IPS DF 19.7 (cell line): ENCODE measurements around the gene CTDSP1.

ENCODE experiments used
- DNase-seq: peaks from one replicate; pipeline ENCODE4 v3.0.0-alpha.2; 2013; ENCODE audit warnings: low read depth, low spot score

CTDSP1 gene

DNA sequence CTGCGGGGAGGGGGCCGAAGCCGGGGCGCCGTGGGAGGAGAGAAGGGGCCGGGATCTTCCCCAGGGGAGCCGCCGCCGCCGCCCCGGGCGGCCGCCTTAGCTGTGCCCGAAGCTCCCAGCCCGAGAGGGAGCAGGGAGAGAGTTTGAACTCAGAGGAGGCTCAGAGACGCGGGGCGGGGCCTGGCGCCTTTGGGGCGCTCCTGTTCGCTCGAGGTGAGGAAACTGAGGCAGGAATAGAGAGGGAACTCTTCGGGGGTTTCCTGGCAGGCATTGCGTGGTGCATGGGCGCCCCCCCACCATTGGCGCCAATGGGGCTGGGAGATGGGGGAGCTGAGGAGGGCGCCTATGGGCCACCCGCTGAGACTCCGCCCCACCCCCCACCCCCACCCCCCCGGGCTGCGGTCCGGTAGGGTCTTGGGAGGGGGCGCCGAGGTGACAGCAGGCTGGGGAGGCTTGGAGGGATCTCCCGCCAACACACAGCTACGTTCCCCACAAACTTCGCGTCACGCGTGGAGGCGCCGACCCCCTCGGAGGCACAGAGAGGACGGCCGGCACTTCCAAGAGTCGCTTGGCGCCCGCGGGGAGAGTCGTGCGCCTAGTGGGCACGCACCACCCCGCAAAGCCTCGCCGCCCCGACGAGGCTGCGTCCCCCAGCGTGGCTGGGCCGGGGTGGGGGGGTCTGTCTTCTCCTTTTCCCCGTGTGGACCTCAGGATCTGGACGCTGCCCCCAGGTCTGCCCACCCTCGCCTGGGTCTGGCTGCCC lies 680 bp downstream of the CTDSP1 start:
- DNase-seq, result no peak

DNA sequence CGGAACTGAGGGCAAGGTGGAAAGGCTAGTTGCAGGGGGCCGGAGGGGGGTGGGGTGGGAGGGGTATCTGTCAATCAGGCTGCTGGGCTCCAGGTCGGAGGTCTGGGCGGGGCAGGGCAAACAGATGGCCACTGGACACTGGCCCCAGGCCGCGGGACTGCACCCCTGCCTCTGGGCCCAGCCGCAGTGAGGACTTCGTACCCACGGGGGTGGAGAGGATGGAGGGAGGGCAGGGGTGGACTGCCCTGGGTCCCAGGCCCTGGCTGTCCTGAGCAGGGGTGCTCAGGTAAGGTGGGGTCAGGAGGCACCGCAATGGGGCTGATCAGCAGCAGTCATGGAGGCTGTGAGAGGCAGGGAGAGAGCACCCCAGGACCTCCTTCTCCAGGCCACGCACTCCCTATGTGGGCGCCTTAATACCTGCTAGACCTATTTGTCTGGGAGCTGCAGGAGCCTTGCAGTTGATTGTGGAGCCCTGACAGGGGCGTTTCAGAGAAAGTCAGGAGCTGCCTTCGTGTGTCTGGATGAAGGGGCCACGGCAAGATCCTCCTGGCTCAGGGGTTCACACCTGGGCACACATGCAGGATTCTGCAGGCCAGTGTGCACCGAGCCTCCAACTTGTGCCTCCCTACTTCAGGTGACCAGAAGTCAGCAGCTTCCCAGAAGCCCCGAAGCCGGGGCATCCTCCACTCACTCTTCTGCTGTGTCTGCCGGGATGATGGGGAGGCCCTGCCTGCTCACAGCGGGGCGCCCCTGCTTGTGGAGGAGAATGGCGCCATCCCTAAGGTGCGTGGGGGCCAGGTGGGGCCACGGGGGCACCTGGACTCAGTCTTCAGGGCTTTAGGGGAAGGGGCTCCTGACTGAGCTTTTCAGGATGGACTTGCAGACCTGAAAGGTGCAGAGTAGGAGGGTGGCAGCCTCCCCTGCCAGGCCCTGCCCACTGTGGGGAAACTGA lies 1.5 kb downstream of the CTDSP1 start:
- no peak for DNase-seq

DNA sequence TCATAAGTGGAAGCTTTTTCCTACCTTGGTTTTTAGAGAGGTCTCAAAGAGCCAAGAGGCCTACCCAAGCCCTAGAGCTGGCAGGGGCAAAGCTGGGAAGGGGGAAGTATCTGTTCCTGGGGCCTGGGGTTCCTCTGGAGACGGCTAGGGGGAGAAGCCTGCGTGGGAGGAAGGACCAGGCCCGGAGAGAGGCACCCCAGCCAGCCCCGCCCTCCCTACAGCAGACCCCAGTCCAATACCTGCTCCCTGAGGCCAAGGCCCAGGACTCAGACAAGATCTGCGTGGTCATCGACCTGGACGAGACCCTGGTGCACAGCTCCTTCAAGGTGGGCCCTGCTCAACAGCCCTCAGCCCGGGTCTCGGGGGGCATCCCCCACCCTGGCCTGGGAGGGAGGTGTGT lies 2.2 kb downstream of the CTDSP1 start:
- DNase-seq, result no peak

DNA sequence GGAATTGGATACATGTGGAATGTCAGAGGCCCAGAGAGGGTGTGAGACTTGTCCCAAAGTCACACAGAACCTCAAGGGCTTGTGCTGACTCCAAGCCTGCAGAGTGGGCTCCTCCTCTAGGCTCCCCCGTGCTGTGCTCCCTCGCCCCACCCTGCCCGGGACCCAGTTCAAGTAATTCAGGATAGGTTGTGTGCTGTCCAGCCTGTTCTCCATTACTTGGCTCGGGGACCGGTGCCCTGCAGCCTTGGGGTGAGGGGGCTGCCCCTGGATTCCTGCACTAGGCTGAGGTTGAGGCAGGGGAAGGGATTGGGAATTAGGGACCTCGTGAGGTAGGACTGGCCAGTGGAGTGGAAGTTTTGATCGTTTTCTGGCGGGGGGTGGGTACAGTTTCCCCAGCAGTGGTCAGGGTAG lies 2.8 kb downstream of the CTDSP1 start:
- no peak for DNase-seq

DNA sequence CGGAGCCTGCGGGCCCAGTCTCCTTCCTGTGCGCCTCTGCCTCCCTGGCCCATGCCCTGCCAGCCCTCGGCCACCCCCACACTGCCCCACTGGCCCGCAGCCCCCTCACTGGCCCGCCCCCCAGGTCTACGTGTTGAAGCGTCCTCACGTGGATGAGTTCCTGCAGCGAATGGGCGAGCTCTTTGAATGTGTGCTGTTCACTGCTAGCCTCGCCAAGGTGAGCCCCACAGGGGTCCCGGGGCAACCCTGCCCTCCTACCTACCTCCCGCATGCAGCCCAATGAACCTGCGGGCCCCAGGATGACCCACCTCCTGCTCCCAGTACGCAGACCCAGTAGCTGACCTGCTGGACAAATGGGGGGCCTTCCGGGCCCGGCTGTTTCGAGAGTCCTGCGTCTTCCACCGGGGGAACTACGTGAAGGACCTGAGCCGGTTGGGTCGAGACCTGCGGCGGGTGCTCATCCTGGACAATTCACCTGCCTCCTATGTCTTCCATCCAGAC lies 3.3 kb downstream of the CTDSP1 start:
- no peak for DNase-seq

DNA sequence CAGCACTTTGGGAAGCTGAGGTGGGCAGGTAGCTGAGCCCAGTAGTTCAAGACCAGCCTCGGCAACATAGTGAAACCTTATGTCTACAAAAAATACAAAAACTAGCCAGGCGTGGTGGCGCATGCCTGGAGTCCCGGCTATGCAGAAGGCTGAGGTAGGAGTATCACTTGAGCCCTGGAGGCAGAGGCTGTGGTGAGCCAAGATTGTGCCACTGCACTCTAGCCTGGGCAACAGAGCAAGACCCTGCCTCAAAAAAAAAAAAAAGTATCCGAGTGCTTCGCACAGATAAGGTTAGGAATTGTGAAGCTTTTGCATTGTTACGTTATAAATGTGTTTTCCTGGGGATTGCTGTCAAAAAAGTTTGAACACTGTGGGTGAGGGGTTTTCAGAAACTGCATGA lies 4.1 kb downstream of the CTDSP1 start:
- no peak for DNase-seq

DNA sequence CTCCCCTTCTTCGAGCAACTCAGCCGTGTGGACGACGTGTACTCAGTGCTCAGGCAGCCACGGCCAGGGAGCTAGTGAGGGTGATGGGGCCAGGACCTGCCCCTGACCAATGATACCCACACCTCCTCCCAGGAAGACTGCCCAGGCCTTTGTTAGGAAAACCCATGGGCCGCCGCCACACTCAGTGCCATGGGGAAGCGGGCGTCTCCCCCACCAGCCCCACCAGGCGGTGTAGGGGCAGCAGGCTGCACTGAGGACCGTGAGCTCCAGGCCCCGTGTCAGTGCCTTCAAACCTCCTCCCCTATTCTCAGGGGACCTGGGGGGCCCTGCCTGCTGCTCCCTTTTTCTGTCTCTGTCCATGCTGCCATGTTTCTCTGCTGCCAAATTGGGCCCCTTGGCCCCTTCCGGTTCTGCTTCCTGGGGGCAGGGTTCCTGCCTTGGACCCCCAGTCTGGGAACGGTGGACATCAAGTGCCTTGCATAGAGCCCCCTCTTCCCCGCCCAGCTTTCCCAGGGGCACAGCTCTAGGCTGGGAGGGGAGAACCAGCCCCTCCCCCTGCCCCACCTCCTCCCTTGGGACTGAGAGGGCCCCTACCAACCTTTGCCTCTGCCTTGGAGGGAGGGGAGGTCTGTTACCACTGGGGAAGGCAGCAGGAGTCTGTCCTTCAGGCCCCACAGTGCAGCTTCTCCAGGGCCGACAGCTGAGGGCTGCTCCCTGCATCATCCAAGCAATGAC lies 4.8 kb downstream of the CTDSP1 start:
- DNase-seq, result no peak

DNA sequence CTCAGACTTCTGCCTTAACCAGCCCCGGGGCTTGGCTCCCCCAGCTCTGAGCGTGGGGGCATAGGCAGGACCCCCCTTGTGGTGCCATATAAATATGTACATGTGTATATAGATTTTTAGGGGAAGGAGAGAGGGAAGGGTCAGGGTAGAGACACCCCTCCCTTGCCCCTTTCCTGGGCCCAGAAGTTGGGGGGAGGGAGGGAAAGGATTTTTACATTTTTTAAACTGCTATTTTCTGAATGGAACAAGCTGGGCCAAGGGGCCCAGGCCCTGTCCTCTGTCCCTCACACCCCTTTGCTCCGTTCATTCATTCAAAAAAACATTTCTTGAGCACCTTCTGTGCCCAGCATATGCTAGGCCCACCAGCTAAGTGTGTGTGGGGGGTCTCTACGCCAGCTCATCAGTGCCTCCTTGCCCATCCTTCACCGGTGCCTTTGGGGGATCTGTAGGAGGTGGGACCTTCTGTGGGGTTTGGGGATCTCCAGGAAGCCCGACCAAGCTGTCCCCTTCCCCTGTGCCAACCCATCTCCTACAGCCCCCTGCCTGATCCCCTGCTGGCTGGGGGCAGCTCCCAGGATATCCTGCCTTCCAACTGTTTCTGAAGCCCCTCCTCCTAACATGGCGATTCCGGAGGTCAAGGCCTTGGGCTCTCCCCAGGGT lies 5.5 kb downstream of the CTDSP1 start:
- no peak for DNase-seq

DNA sequence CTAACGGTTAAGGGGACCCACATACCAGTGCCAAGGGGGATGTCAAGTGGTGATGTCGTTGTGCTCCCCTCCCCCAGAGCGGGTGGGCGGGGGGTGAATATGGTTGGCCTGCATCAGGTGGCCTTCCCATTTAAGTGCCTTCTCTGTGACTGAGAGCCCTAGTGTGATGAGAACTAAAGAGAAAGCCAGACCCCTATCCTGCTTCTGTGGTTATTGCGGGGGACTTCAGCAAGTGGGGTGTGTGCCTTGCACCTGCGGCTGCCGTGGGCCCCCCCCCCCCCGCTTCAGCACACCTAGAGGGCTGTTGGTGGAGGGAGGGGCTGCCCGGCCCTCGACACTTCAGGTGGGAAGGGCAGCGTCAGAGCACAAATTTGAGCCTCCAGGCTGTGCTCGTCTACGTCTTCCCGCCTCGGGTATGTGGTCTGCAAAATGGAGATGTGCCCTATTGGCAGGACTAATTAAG lies 6.1 kb downstream of the CTDSP1 start:
- DNase-seq, result no peak

DNA sequence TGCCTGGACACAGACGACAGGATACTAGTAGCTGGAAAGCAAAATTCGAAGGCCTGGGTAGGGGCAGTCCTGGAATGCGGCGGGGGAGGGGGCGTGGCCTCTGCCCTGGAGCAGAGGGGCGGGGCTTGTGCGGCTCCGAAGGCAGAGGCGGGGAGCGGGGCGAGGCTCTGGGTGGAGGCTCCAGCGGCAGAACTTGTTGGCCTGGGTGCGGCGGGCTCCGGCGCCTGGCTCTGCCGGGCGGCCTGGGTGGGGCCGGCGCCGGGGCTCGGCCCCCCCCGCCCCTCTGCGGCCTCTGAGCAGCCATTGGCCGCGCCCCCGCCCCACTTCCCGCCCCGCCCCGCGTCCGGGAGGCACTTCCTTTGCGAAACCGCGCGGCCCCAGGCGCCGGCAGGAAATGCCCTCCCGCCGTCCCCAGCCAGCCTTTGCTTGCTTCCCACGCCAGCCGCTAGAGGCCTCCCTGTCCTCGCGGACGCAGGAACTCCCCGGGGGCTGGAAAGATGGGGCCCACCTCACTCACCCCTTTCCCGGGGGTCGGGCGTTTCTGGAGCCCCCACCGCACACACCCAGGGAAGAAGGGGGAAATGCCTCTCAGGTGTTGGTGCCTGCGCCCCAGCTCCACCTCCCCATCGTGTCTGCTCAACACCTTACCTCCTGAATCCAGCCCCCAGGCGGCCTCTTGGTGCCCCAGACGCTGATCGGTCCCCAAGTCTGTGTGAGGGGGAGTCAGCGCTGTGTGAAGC lies 6.7 kb downstream of the CTDSP1 start:
- no peak for DNase-seq

DNA sequence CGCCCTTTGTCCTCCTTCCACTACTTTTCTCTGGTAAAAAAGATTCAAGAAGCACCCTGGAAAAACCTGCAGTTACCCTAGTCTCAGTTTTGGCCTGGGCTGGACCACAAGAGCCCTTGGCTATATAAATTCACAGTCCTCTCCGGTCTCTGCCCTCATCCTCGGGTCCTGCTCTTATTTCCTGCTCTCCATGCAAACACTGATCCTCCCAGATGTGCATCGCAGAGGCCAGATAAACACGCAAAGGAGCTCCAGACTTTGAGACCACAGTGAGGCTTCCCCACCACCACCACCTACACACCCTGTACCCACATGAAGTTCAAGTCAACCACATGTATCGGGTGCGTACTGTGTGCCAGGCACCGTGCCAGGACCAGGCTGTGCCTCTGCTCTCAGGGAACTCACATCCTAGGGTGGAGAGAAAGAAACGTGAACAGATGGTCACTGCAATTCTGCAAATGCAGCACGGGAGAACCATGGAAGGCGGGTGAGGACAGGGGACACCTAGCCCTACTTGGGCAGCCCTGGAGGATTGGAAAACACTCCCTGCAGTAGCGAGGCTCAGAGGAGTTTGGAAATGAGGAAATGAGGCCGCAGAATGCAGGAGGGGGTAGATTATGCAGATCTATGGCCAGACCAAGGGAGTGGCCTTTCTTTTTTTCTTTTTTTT lies 7.4 kb downstream of the CTDSP1 start:
- no peak for DNase-seq

DNA sequence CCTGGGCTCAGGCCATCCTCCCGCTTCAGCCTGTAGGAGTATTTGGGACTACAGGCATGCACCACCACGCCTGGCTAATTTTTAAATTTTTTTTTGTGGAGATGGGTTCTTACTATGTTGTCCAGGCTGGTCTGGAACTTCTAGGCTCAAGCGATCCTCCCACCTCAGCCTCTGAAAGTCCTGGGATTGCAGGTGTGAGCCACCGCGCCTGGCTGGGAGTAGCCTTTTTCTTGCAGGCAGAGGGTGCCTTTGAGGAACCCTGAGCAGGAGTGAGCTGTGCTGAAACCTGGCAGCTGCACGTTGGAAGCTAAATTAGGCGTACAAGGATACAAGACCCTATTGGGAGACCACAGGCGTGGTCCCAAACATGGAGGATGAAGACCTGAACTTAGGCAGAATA lies 8.0 kb downstream of the CTDSP1 start:
- no peak for DNase-seq

DNA sequence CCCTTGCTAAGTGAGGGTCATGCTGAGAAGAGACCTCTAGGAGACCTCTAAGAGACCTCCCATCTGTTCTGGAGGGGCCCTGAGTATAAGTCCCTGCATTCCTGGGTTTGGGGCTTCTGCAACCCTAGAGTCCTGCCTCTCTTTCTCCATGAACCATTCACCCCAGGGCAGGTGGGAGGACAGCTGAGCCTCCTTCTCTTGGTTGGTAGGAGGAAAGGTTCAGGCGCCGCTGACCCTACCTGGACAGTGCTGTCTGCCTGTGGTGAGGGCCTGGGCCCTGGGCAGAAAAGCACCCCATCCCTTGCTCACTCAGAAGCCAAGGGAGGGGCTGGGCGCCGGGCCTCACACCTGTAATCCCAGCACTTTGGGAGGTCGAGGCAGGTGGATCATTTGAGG lies 18.7 kb downstream of the CTDSP1 start:
- no peak for DNase-seq

DNA sequence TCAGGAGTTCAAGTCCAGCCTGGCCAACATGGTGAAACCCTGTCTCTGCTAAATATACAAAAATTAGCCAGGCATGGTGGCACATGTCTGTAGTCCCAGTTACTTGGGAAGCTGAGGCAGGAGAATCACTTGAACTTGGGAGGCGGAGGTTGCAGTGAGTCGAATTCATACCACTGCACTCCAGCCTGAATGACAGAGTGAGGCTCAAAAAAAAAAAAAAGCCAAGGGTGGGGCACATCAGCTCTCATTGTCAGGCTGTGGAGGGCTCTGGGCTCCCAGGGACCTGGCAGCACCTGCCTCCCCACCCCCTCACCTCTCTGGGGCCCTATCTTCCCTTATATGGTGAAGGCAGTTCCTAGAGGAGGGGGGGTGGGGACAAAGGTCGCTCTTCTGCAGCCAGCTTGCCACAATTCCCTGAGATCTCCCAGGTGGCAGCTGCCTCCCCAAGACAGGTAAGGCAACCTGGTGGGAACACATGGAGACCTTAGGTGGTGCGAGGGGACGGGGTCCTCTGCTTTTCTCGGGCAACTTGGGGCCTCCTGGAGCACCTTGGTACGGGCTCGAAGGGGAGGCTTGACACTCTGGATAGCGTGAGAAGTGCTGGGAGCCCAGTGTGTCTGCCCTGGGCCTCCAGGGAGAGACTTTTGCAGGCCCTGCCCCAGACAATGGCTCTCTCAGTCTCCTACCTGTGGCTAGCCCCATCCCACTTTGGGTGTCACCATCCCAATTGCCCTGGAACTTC lies 19.2 kb downstream of the CTDSP1 start, which contains the start of gene VIL1:
Gene VIL1, plus strand, starts transcription at position 407 of the 742 bp plus-strand sequence. CDS start 4,656 bp downstream, outside the sequence.
- DNase-seq, result no peak

DNA sequence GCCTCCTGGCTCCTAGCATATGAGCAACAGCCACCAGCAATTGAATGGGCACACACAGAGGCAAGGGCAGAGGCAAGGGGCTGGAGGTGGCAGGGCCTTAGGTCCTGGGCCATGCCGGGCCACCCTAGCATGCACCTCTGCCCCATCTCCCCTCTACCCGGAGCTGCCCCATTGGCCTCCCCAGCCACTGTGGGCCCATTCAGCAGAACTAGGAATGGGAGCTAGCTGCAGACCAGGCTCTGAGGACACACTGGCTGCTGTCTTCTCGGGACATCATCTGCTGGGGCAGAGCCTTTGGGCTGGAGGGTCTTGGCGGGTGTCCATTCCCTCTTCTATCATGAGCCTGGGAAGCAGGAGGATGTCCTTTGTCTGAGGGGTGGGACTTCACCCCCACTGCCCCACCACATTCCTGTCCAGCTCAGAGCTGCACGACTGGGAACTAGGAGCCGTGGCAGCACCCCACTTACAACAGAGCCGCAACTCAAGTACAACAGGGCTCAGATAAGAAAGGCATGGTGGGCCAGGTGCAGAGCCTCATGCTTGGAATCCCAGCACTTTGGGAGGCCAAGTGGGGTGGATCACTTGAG lies 20.1 kb downstream of the CTDSP1 start:
- no peak for DNase-seq

DNA sequence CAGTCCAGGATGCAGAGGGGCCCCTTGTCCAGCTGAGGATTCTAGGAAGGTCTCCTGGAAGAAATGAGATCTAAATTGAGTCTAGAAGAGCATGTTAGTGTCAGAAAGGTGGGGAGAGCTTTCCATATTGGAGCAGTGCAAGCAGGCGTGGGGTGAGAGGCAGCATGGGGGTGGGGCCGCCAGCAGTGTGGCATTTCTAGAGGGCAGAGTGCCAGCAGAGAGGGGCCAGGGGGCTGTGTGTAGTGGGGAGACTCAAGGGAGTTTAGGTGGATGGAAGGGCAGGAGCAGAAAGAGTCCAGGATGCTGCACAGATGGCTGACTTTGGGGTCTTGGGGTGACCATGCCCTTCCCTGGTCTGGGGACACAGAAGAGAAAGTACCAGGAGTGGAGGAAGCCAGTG lies 21.4 kb downstream of the CTDSP1 start:
- DNase-seq, result no peak

DNA sequence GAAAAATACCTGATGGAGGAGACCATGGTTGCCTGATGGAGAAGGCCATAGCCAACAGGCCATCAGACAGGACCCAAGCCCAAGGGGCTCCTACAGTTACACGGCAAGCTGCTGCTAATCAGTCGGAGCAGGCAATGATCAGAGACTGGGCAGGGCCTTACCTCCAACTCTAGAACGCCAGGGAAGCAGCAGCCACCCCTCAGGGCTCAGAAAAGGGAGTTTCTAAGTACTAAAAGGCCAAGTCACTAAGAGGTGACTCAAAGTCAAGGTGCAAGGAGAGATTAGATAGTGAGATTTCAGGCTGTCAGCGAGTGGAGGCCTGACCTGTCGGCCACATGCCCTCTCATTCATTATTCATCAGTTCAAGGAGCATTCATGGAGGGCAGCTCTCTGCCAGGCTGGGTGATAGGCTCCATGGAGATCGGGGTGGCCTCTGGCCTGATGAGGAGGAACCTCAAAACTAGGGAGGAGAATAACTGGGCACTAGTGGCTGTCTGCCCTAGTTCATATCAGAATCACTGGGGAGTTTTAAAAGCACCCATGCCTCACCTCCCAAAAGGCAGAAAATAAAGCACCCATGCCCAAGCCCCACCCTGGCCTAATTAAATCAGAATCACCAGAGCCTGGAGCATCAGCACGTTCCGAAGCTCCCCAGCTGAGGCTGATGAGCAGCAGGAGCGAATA lies 22.9 kb downstream of the CTDSP1 start:
- DNase-seq, result no peak

DNA sequence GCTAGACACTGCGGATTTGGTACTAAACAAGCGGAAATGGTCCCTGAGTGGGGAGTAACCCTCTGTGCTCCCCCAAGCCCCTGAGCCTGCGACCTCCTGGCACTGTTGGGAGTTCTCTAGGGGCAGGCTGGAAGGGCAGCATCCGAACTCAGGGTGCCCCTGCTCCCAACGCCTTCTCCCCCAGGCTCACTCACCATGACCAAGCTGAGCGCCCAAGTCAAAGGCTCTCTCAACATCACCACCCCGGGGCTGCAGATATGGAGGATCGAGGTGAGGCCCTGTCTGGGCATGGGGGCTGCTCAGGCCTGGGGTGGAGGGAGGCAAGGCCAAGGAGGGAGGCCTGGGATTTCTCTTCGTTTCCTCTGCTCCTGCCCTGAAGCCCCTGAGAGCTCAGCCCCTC lies 23.9 kb downstream of the CTDSP1 start:
- no peak for DNase-seq
